HG03039 (cell line): ENCODE data around the gene NOP56.

Experiments
- ATAC-seq: cut with Tn5 transposase; IDR thresholded peaks from one replicate; pipeline ENCODE4 v1.9.1; 2021; ENCODE audit warnings: mild to moderate bottlenecking, moderate library complexity; ENCODE audit not compliant: unreplicated experiment

NOP56 gene

GRCh38 chr20:2651772-2652723 lies at the start of gene NOP56:
Gene NOP56, plus strand, starts transcription at chr20:2652632. Its CDS starts 29 bp downstream, at chr20:2652661.
- ATAC-seq: peak; percentile 78

- no peak for ATAC-seq
Observed at GRCh38 chr20:2602746-2603145, 49.7 kb upstream of the NOP56 start.

- no peak for ATAC-seq
Observed at GRCh38 chr20:2603816-2604505, 48.5 kb upstream of the NOP56 start.

- no peak for ATAC-seq
Observed at GRCh38 chr20:2604506-2604835, 48.0 kb upstream of the NOP56 start.

GRCh38 chr20:2606507-2607006 lies 45.9 kb upstream of the NOP56 start:
- ATAC-seq: no peak

- no peak for ATAC-seq
Observed at GRCh38 chr20:2610326-2610725, 42.1 kb upstream of the NOP56 start.

- no peak for ATAC-seq
Observed at GRCh38 chr20:2610941-2611720, 41.3 kb upstream of the NOP56 start.

- ATAC-seq: no peak
Observed at GRCh38 chr20:2612073-2612472, 40.4 kb upstream of the NOP56 start.

- no peak for ATAC-seq
Observed at GRCh38 chr20:2616634-2617033, 35.8 kb upstream of the NOP56 start.

GRCh38 chr20:2617099-2617714 lies 35.2 kb upstream of the NOP56 start:
- ATAC-seq: no peak

- no peak for ATAC-seq
Observed at GRCh38 chr20:2618815-2619214, 33.6 kb upstream of the NOP56 start.

- no peak for ATAC-seq
Observed at GRCh38 chr20:2619337-2619736, 33.1 kb upstream of the NOP56 start.

- no peak for ATAC-seq
Observed at GRCh38 chr20:2619961-2620595, 32.4 kb upstream of the NOP56 start.

GRCh38 chr20:2624190-2624589 lies 28.2 kb upstream of the NOP56 start:
- ATAC-seq: no peak

GRCh38 chr20:2625062-2625461 lies 27.4 kb upstream of the NOP56 start:
- ATAC-seq: no peak

- no peak for ATAC-seq
Observed at GRCh38 chr20:2626853-2627541, 25.4 kb upstream of the NOP56 start.

- ATAC-seq: no peak
Observed at GRCh38 chr20:2631228-2631627, 21.2 kb upstream of the NOP56 start.

- no peak for ATAC-seq
Observed at GRCh38 chr20:2633381-2633780, 19.1 kb upstream of the NOP56 start.

- no peak for ATAC-seq
Observed at GRCh38 chr20:2637246-2637645, 15.2 kb upstream of the NOP56 start.

GRCh38 chr20:2640260-2640659 lies 12.2 kb upstream of the NOP56 start:
- ATAC-seq: no peak
